ENCODE results near the gene CFB. TPM values are rescaled to one million over a fixed set of nuclear protein-coding genes. Genes with fewer than 3 reads are reported as not detected.
"Not testable (repeated sequence)": the region's sequence is repeated elsewhere in the genome, so short reads cannot be mapped to it uniquely, and the experiment has no call there.

CFB gene
- total RNA-seq, 1 experiment from 2014 or later = 944 TPM

DNA sequence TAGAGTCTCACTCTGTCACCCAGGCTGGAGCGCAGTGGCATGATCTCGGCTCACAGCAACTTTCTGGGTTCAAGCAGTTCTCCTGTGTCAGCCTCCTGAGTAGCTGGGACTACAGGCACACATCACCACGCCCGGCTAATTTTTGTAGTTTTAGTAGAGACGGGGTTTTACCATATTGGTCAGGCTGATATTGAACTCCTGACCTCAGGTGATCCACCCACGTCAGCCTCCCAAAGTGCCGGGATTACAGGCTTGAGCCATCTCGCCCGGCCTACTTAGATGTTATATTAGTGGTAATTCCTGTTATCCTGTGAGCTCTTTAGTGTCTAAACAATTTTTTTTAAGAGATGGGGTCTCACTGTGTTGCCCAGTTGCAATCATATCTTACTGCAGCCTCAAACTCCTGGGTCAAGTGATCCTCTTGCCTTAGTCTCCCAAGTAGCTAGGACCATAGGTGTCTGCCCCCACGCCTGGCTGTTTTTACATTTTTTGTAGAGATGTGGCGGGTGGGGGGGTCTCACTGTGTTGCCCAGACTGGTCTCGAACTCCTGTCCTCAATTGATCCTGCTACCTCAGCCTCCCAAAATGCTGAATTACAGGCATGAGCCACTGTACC is 32.0 kb downstream of the CFB start:
- Mint-ChIP-seq H3K4me3 (ENCODE audit: low read depth, unreplicated experiment) (no peak overlapping the region), H3K27ac (ENCODE audit: unreplicated experiment) (no peak overlapping the region), H3K9me3 (ENCODE audit: low read depth, unreplicated experiment) (no peaks in the 10 kb centered on the region), H3K27me3 (ENCODE audit: unreplicated experiment) (no peaks in the 10 kb centered on the region), H3K4me1 (ENCODE audit: low read depth, unreplicated experiment) (peaks cover 11% of the 10 kb centered on the region), H3K36me3 (ENCODE audit: insufficient read depth, unreplicated experiment) (peaks cover 34% of the 10 kb centered on the region)
- no TSS peak for BruUV-seq (replicated peaks)
- DNase-seq = no peak
- intact Hi-C loops (cut with micrococcal nuclease; ENCODE audit: unreplicated experiment) = no loop called here
- TF ChIP-seq, protein P1, sequence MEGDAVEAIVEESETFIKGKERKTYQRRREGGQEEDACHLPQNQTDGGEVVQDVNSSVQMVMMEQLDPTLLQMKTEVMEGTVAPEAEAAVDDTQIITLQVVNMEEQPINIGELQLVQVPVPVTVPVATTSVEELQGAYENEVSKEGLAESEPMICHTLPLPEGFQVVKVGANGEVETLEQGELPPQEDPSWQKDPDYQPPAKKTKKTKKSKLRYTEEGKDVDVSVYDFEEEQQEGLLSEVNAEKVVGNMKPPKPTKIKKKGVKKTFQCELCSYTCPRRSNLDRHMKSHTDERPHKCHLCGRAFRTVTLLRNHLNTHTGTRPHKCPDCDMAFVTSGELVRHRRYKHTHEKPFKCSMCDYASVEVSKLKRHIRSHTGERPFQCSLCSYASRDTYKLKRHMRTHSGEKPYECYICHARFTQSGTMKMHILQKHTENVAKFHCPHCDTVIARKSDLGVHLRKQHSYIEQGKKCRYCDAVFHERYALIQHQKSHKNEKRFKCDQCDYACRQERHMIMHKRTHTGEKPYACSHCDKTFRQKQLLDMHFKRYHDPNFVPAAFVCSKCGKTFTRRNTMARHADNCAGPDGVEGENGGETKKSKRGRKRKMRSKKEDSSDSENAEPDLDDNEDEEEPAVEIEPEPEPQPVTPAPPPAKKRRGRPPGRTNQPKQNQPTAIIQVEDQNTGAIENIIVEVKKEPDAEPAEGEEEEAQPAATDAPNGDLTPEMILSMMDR (IDR thresholded peaks at IDR 0.05; ENCODE audit: unreplicated experiment) = no peak
- CTCF ChIA-PET = no interaction called here

DNA sequence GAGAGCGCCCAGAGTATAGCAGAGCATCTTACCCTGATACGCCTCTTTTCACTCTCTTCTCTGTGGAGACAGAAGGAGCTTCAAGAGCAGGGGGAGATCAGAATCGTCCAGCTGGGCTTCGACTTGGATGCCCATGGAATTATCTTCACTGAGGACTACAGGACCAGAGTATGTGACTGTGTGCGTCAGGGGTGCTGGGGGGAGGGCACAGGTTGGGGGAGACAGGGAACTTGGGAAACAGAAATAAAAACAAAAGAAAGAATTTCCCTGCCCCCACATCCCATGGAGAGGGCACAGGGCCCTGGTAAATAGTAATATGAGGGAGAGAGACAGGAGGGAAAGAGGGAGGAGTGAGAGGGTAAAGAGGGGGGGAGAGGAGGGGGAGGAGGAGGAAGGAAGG is 32.9 kb downstream of the CFB start:
- no peak overlapping the region for H3K4me3 Mint-ChIP-seq (ENCODE audit: low read depth, unreplicated experiment)
- H3K4me1 Mint-ChIP-seq (ENCODE audit: low read depth, unreplicated experiment) = peaks cover 2% of the 10 kb centered on the region
- no peak overlapping the region for H3K27ac Mint-ChIP-seq (ENCODE audit: unreplicated experiment)
- H3K27me3 Mint-ChIP-seq (ENCODE audit: unreplicated experiment) = no peaks in the 10 kb centered on the region
- TF ChIP-seq, protein P1 (IDR thresholded peaks at IDR 0.05; ENCODE audit: unreplicated experiment) = no peak
- H3K9me3 Mint-ChIP-seq (ENCODE audit: low read depth, unreplicated experiment) = no peaks in the 10 kb centered on the region
- intact Hi-C loops (cut with micrococcal nuclease; ENCODE audit: unreplicated experiment) = no loop called here
- CTCF ChIA-PET = no interaction called here
- no TSS peak for BruUV-seq (replicated peaks)
- DNase-seq = no peak
- peaks cover 25% of the 10 kb centered on the region for H3K36me3 Mint-ChIP-seq (ENCODE audit: insufficient read depth, unreplicated experiment)

DNA sequence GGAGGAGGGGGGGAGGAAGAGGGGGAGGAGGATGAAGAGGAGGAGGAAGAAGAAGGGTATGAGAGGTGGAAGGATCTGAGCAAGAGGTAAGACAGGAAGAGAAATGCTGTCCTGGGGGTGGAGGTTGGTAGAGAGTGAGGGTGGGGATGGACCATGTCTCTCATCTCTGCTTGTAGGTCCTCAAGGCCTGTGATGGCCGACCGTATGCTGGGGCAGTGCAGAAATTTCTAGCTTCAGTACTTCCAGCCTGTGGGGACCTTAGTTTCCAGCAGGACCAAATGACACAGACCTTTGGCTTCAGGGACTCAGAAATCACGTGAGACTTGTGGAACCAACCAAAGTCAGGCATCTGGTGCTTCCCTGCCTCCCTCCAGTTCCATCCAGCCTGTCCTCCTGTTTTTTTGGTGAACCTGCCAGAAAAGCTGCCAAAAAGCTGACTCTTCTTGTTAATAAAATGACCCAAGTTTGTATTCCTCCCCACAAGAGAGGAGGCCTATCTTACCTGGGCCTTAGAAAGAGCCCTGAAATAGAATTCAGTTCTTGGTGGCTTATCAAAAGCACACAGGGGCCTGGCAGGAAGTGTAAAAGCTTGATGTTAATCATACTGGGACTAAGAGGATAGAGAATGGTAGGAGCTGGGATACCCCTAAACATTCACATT is 33.5 kb downstream of the CFB start:
- intact Hi-C loops (cut with micrococcal nuclease; ENCODE audit: unreplicated experiment) = no loop called here
- Mint-ChIP-seq H3K4me1 (ENCODE audit: low read depth, unreplicated experiment) (no peaks in the 10 kb centered on the region), H3K27me3 (ENCODE audit: unreplicated experiment) (no peaks in the 10 kb centered on the region), H3K27ac (ENCODE audit: unreplicated experiment) (no peak overlapping the region), H3K4me3 (ENCODE audit: low read depth, unreplicated experiment) (no peak overlapping the region), H3K9me3 (ENCODE audit: low read depth, unreplicated experiment) (no peaks in the 10 kb centered on the region), H3K36me3 (ENCODE audit: insufficient read depth, unreplicated experiment) (peaks cover 19% of the 10 kb centered on the region)
- CTCF ChIA-PET = no interaction called here
- no peak for DNase-seq
- TF ChIP-seq, protein P1 (IDR thresholded peaks at IDR 0.05; ENCODE audit: unreplicated experiment) = no peak
- no TSS peak for BruUV-seq (replicated peaks)

DNA sequence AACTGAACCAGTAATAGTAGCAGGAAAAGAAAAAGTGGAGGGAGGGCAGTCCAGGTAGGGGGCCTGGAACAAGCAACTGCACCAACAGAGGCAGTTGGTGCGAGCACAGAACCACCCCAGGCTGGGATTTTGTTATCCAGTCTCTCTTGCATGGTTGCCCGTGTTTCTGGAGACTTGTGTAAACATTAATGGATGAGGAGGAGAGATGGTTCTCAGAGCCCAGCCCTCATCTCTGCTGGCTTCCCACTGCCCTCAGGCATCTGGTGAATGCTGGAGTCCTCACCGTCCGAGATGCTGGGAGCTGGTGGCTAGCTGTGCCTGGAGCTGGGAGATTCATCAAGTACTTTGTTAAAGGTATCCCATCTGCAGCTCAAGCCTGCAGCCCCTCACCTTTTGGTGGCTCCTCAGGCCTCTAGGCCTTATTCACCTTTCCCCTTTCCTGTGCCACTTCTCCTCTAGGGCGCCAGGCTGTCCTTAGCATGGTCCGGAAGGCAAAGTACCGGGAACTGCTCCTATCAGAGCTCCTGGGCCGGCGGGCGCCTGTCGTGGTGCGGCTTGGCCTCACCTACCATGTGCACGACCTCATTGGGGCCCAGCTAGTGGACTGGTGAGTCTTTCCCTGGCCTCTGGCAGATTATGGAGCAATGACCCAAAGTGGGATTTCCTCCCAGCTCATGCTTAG is 34.4 kb downstream of the CFB start:
- CTCF ChIA-PET; H3K4me1 Mint-ChIP-seq (ENCODE audit: low read depth, unreplicated experiment); H3K27me3 Mint-ChIP-seq (ENCODE audit: unreplicated experiment); intact Hi-C loops (cut with micrococcal nuclease; ENCODE audit: unreplicated experiment); H3K4me3 Mint-ChIP-seq (ENCODE audit: low read depth, unreplicated experiment); DNase-seq; BruUV-seq (replicated peaks); H3K9me3 Mint-ChIP-seq (ENCODE audit: low read depth, unreplicated experiment); H3K27ac Mint-ChIP-seq (ENCODE audit: unreplicated experiment): not testable (repeated sequence)
- H3K36me3 Mint-ChIP-seq (ENCODE audit: insufficient read depth, unreplicated experiment) = peaks cover 11% of the 10 kb centered on the region

DNA sequence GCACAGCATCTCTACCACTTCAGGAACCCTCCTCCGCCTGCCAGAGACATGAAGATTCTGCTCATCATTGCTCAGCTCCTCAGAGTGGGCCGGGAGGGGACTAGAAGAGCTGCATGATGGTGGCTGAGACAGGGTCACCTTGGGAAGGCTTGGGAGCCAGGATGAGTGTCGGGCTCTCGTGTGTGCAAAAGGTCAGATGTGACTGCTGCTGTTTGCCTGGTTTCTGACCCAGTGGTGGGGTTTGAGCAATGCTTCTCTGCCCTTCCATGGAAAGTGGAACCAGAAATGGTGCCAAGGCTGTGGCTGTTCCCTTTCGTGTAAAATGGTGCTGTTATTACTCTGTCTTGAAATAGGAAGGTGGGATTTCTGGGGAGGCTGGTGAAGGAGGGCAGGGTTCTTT is 35.1 kb downstream of the CFB start:
- H3K4me1 Mint-ChIP-seq (ENCODE audit: low read depth, unreplicated experiment); CTCF ChIA-PET; intact Hi-C loops (cut with micrococcal nuclease; ENCODE audit: unreplicated experiment); H3K27ac Mint-ChIP-seq (ENCODE audit: unreplicated experiment); H3K36me3 Mint-ChIP-seq (ENCODE audit: insufficient read depth, unreplicated experiment); H3K27me3 Mint-ChIP-seq (ENCODE audit: unreplicated experiment); BruUV-seq (replicated peaks); DNase-seq; H3K4me3 Mint-ChIP-seq (ENCODE audit: low read depth, unreplicated experiment); H3K9me3 Mint-ChIP-seq (ENCODE audit: low read depth, unreplicated experiment): not testable (repeated sequence)

DNA sequence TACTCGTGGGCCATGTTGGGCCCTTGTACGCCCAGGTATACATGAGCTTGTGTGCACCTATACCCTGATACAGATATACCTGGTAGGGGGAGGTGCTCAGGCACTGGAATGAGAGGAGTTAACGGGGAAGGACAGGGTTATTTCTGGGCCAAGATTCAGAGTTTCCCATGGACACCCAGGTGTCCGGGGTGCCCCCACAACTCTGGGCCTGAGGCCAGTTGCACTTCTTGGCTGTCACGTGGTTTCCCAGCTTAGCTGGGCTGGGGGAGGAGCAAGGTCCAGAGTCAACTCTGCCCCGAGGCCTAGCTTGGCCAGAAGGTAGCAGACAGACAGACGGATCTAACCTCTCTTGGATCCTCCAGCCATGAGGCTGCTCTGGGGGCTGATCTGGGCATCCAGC is 35.8 kb downstream of the CFB start, which contains the start of gene C4A:
Gene C4A (plus strand): TSS at position 314 of the 400 bp plus-strand sequence. CDS start 51 bp downstream, at position 365.
- H3K4me1 Mint-ChIP-seq (ENCODE audit: low read depth, unreplicated experiment); H3K27ac Mint-ChIP-seq (ENCODE audit: unreplicated experiment); H3K9me3 Mint-ChIP-seq (ENCODE audit: low read depth, unreplicated experiment); H3K4me3 Mint-ChIP-seq (ENCODE audit: low read depth, unreplicated experiment); CTCF ChIA-PET; H3K36me3 Mint-ChIP-seq (ENCODE audit: insufficient read depth, unreplicated experiment); H3K27me3 Mint-ChIP-seq (ENCODE audit: unreplicated experiment); intact Hi-C loops (cut with micrococcal nuclease; ENCODE audit: unreplicated experiment); BruUV-seq (replicated peaks); DNase-seq: not testable (repeated sequence)

DNA sequence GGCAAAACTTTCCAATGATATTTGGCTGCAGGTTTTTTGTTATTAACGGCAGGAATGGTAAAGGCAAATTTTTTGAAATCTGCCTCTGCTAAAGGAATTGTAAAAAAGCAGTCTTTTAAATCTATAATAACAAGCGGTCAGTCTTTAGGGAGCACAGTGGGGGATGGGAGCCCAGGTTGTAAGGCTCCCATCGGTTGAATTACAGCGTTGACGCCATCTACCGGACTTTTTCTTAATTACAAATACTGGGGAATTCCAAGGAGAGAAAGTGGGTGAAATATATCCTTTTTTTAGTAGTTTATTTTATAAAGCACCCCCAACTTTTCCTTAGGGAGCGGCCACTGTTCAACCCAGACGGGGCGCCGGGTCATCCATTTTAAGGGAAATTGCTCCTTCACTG is 43.5 kb downstream of the CFB start:
- H3K27me3 Mint-ChIP-seq (ENCODE audit: unreplicated experiment); H3K4me1 Mint-ChIP-seq (ENCODE audit: low read depth, unreplicated experiment); H3K27ac Mint-ChIP-seq (ENCODE audit: unreplicated experiment); CTCF ChIA-PET; H3K36me3 Mint-ChIP-seq (ENCODE audit: insufficient read depth, unreplicated experiment); H3K9me3 Mint-ChIP-seq (ENCODE audit: low read depth, unreplicated experiment); H3K4me3 Mint-ChIP-seq (ENCODE audit: low read depth, unreplicated experiment); DNase-seq; intact Hi-C loops (cut with micrococcal nuclease; ENCODE audit: unreplicated experiment); BruUV-seq (replicated peaks): not testable (repeated sequence)

All from Calu3 (cell line).